Right renal pelvis (tissue), 4 donors: Measurements from ENCODE around the gene ODF2. TPM values are rescaled to one million over a fixed set of nuclear protein-coding genes. Genes with fewer than 3 reads are reported as not detected.
"Not testable (repeated sequence)": the region's sequence is repeated elsewhere in the genome, so short reads cannot be mapped to it uniquely, and the experiment has no call there.

Source experiments
- DNase-seq, 4 donors: peaks; one replicate each; pipeline ENCODE4 v3.0.0-alpha.2; 2013; ENCODE audit warnings: low read depth in 4 of 4, low spot score in 3 of 4, missing footprints in 1 of 4
- polyA plus RNA-seq, 4 donors: library from polyadenylated mRNA; unstranded; fragments of 120-200 nt; gene quantifications; one replicate each; pipeline ENCODE4 v1.2.1, GENCODE V29; 2013; ENCODE audit not compliant: insufficient read length in 4 of 4

The ODF2 gene
- 10 to 100 TPM; 39.9 to 46.6 (median 41.6) TPM for polyA plus RNA-seq

GRCh38 chr9:128455849-128456612, at the start of gene ODF2:
TSS of gene ODF2 (plus strand) at chr9:128456006. CDS start at chr9:128456092, 86 bp downstream.
- DNase-seq, result peak; percentile 91 to 94 (median 94)

GRCh38 chr9:128406848-128407391, 48.9 kb upstream of the ODF2 start:
- no peak for DNase-seq

GRCh38 chr9:128408963-128409431, 46.8 kb upstream of the ODF2 start:
- no peak for DNase-seq

GRCh38 chr9:128409450-128409849, 46.4 kb upstream of the ODF2 start:
- no peak for DNase-seq

- DNase-seq, result no peak
Measured at GRCh38 chr9:128409978-128410377, 45.8 kb upstream of the ODF2 start.

- no peak for DNase-seq
Measured at GRCh38 chr9:128411364-128412119, 44.3 kb upstream of the ODF2 start.

GRCh38 chr9:128412120-128412790, 43.6 kb upstream of the ODF2 start:
- no peak for DNase-seq

- not testable (repeated sequence) for DNase-seq
Measured at GRCh38 chr9:128413728-128414127, 42.1 kb upstream of the ODF2 start.

GRCh38 chr9:128414461-128414860, 41.3 kb upstream of the ODF2 start:
- DNase-seq, result no peak

GRCh38 chr9:128415281-128415680, 40.5 kb upstream of the ODF2 start:
- DNase-seq, result no peak

- DNase-seq, result no peak
Measured at GRCh38 chr9:128416014-128416413, 39.8 kb upstream of the ODF2 start.

GRCh38 chr9:128416432-128417019, 39.3 kb upstream of the ODF2 start:
- no peak for DNase-seq

GRCh38 chr9:128419061-128419925, 36.5 kb upstream of the ODF2 start:
- DNase-seq, result no peak

- peak in 3 of 4 donors; percentile 54 to 67 (median 60) for DNase-seq
Measured at GRCh38 chr9:128420060-128420650, 35.7 kb upstream of the ODF2 start.

GRCh38 chr9:128420651-128421481, 34.9 kb upstream of the ODF2 start, which contains the start of gene CERCAM:
TSS of gene CERCAM (plus strand) at chr9:128420857. CDS start at chr9:128420878, 21 bp downstream.
- no peak for DNase-seq

- no peak for DNase-seq
Measured at GRCh38 chr9:128421482-128421996, 34.3 kb upstream of the ODF2 start.

GRCh38 chr9:128422022-128422782, 33.6 kb upstream of the ODF2 start:
- DNase-seq, result not testable (repeated sequence)
